ENCODE data around the gene NELL2.

Gene NELL2

GRCh38 chr12:44521702-44522101 is 354.4 kb downstream of the NELL2 start:
- no peak for DNase-seq

- DNase-seq = no peak
Observed at GRCh38 chr12:44519931-44520330, 356.2 kb downstream of the NELL2 start.

- no peak for DNase-seq
Observed at GRCh38 chr12:44511289-44511688, 364.8 kb downstream of the NELL2 start.

- no peak for DNase-seq
Observed at GRCh38 chr12:44510510-44510909, 365.6 kb downstream of the NELL2 start.

- DNase-seq = no peak
Observed at GRCh38 chr12:44510076-44510475, 366.0 kb downstream of the NELL2 start.

GRCh38 chr12:44509471-44509870 is 366.6 kb downstream of the NELL2 start:
- DNase-seq = no peak

- no peak for DNase-seq
Observed at GRCh38 chr12:44507461-44507860, 368.7 kb downstream of the NELL2 start.

GRCh38 chr12:44504799-44505198 is 371.3 kb downstream of the NELL2 start:
- no peak for DNase-seq

GRCh38 chr12:44503329-44503728 is 372.8 kb downstream of the NELL2 start:
- DNase-seq = no peak

- DNase-seq = no peak
Observed at GRCh38 chr12:44502681-44503080, 373.4 kb downstream of the NELL2 start.

GRCh38 chr12:44500423-44500822 is 375.7 kb downstream of the NELL2 start:
- DNase-seq = no peak

- no peak for DNase-seq
Observed at GRCh38 chr12:44497044-44497443, 379.1 kb downstream of the NELL2 start.

GRCh38 chr12:44490181-44490580 is 385.9 kb downstream of the NELL2 start:
- no peak for DNase-seq

GRCh38 chr12:44488180-44488579 is 387.9 kb downstream of the NELL2 start:
- no peak for DNase-seq

GRCh38 chr12:44484862-44485261 is 391.3 kb downstream of the NELL2 start:
- no peak for DNase-seq

GRCh38 chr12:44477331-44477980 is 398.7 kb downstream of the NELL2 start:
- DNase-seq = no peak

- DNase-seq = no peak
Observed at GRCh38 chr12:44476683-44477082, 399.4 kb downstream of the NELL2 start.

GRCh38 chr12:44465139-44465538 is 411.0 kb downstream of the NELL2 start:
- no peak for DNase-seq

GRCh38 chr12:44464180-44464579 is 411.9 kb downstream of the NELL2 start:
- no peak for DNase-seq

GRCh38 chr12:44462729-44463128 is 413.4 kb downstream of the NELL2 start:
- DNase-seq = no peak

- no peak for DNase-seq
Observed at GRCh38 chr12:44460261-44460660, 415.9 kb downstream of the NELL2 start.

- DNase-seq = no peak
Observed at GRCh38 chr12:44459569-44459968, 416.5 kb downstream of the NELL2 start.

Data from CD4-positive, alpha-beta T cell treated with Interleukin-17A for 4 hours (primary cell).